Nephron (organoid): Measurements from ENCODE around the gene BCL11A.

ENCODE experiments used
- H3K27ac Mint-ChIP-seq, 3 experiments: 2 replicates each; pipeline ENCODE4 v1.8.0; 2020; ENCODE audit warnings: mixed read lengths in 3 of 3, mild to moderate bottlenecking in 2 of 3, moderate library complexity in 1 of 3
- H3K27me3 Mint-ChIP-seq: 2 replicates; pipeline ENCODE4 v1.8.0; 2021; ENCODE audit warnings: low read depth, mild to moderate bottlenecking, moderate library complexity, mixed read lengths
- H3K36me3 Mint-ChIP-seq: 2 replicates; pipeline ENCODE4 v1.8.0; 2020; ENCODE audit warnings: low read depth, mixed read lengths
- H3K4me1 Mint-ChIP-seq: 2 replicates; pipeline ENCODE4 v1.8.0; 2020; ENCODE audit warnings: mixed read lengths
- H3K4me3 Mint-ChIP-seq, 3 experiments: 2 replicates each; pipeline ENCODE4 v1.8.0; 2020; ENCODE audit warnings: mild to moderate bottlenecking in 3 of 3, mixed read lengths in 3 of 3, moderate library complexity in 2 of 3
- H3K9me3 Mint-ChIP-seq: 2 replicates; pipeline ENCODE4 v1.8.0; 2020; ENCODE audit warnings: mixed read lengths
- CTCF ChIP-seq, 3 experiments: fragments of 200-600 bp; sonication (generic); IDR thresholded peaks; one replicate each; pipeline ENCODE4 v1.5.0; 2021; ENCODE audit warnings: antibody characterized with exemption in 3 of 3; ENCODE audit not compliant: unreplicated experiment in 3 of 3

BCL11A gene

GRCh38 chr2:60581433-60582282 is 28.2 kb upstream of the BCL11A start:
- no peak overlapping the region for H3K27ac Mint-ChIP-seq
- no peaks in the 10 kb centered on the region for H3K9me3 Mint-ChIP-seq
- TF ChIP-seq CTCF (IDR thresholded peaks at IDR 0.05; ENCODE audit: unreplicated experiment in 3 of 3) = peak; percentile 96 to 100 (median 99)
- no peaks in the 10 kb centered on the region for H3K36me3 Mint-ChIP-seq
- H3K27me3 Mint-ChIP-seq = peaks cover 67% of the 10 kb centered on the region
- H3K4me1 Mint-ChIP-seq = no peaks in the 10 kb centered on the region
- H3K4me3 Mint-ChIP-seq = peak overlapping the region; percentile 75 to 81 (median 77)

- no peak for TF ChIP-seq CTCF (IDR thresholded peaks at IDR 0.05; ENCODE audit: unreplicated experiment in 3 of 3)
- no peaks in the 10 kb centered on the region for H3K4me1 Mint-ChIP-seq
- no peak overlapping the region for H3K27ac Mint-ChIP-seq
- no peak overlapping the region for H3K4me3 Mint-ChIP-seq
- no peaks in the 10 kb centered on the region for H3K36me3 Mint-ChIP-seq
- H3K9me3 Mint-ChIP-seq = no peaks in the 10 kb centered on the region
- peaks cover 48% of the 10 kb centered on the region for H3K27me3 Mint-ChIP-seq
These were observed 24.3 kb upstream of the BCL11A start for GRCh38 chr2:60577682-60578283.

DNA sequence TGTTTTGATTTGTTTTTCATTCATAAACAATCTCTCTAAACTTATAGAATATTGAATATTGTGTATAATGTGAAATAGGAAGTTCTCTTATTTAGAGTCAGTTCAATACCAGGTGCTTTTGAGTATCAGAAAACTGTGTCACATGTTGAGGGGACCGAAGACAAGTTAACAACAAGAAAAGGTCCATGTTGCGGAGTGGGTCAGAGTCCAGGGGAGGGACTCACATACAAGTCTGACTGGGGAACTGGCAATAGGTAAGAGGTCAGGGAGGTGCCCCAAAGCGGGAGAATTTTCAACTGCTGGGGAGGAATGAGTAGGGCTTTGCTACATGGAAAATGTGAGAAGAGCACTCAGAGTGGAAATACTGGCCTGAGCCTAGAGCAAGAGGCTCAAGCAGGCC is 19.8 kb upstream of the BCL11A start:
- no peaks in the 10 kb centered on the region for H3K9me3 Mint-ChIP-seq
- H3K4me3 Mint-ChIP-seq = no peak overlapping the region
- H3K27me3 Mint-ChIP-seq = peaks cover 10% of the 10 kb centered on the region
- no peak for TF ChIP-seq CTCF (IDR thresholded peaks at IDR 0.05; ENCODE audit: unreplicated experiment in 3 of 3)
- H3K36me3 Mint-ChIP-seq = no peaks in the 10 kb centered on the region
- H3K27ac Mint-ChIP-seq = no peak overlapping the region
- peaks cover 6% of the 10 kb centered on the region for H3K4me1 Mint-ChIP-seq

DNA sequence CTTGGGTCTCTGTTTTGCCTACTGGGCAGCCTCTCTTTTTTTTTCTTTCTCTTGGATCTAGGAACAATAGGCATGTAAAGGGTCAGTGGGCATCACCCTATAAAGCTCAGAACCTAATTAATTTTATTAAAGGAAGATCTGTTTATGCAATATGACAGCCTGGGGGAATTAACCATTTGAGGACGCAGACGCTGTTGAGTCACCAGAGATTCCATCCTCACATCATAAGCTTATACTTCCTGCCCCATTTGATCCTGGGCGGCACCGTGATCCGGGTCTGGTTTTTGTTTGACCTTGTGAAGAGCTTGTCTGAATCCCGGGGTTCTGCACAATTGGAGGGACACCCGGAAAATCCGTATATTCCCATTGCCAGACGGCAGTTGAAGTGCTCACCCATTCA is 16.8 kb upstream of the BCL11A start:
- no peak overlapping the region for H3K27ac Mint-ChIP-seq
- H3K36me3 Mint-ChIP-seq = no peaks in the 10 kb centered on the region
- peaks cover 6% of the 10 kb centered on the region for H3K4me1 Mint-ChIP-seq
- H3K27me3 Mint-ChIP-seq = peaks cover 27% of the 10 kb centered on the region
- H3K4me3 Mint-ChIP-seq = no peak overlapping the region
- no peaks in the 10 kb centered on the region for H3K9me3 Mint-ChIP-seq
- no peak for TF ChIP-seq CTCF (IDR thresholded peaks at IDR 0.05; ENCODE audit: unreplicated experiment in 3 of 3)

- no peaks in the 10 kb centered on the region for H3K9me3 Mint-ChIP-seq
- no peak for TF ChIP-seq CTCF (IDR thresholded peaks at IDR 0.05; ENCODE audit: unreplicated experiment in 3 of 3)
- H3K27me3 Mint-ChIP-seq = peaks cover 31% of the 10 kb centered on the region
- peaks cover 6% of the 10 kb centered on the region for H3K4me1 Mint-ChIP-seq
- no peak overlapping the region for H3K27ac Mint-ChIP-seq
- H3K36me3 Mint-ChIP-seq = no peaks in the 10 kb centered on the region
- H3K4me3 Mint-ChIP-seq = no peak overlapping the region
These were observed 16.2 kb upstream of the BCL11A start for GRCh38 chr2:60569680-60570111.
